ENCODE results near the gene XYLT2.

Gene XYLT2

GRCh38 chr17:50365649-50366393 lies 19.9 kb downstream of the XYLT2 start:
- ATAC-seq, result no peak

GRCh38 chr17:50367401-50367800 lies 21.5 kb downstream of the XYLT2 start:
- no peak for ATAC-seq

GRCh38 chr17:50370052-50370451 lies 24.1 kb downstream of the XYLT2 start:
- ATAC-seq, result no peak

- ATAC-seq, result no peak
Observed at GRCh38 chr17:50371526-50371925, 25.6 kb downstream of the XYLT2 start.

- no peak for ATAC-seq
Observed at GRCh38 chr17:50372222-50372757, 26.4 kb downstream of the XYLT2 start.

- peak; percentile 93 to 94 for ATAC-seq
Observed at GRCh38 chr17:50372758-50373556, 27.0 kb downstream of the XYLT2 start, which contains the start of the genes EME1 and MRPL27. EME1 (plus strand) TSS chr17:50373229; CDS start chr17:50375209, 1,980 bp downstream. MRPL27 (minus strand) TSS chr17:50373184; CDS start chr17:50373170, 14 bp downstream.

GRCh38 chr17:50373705-50374104 lies 27.8 kb downstream of the XYLT2 start:
- no peak for ATAC-seq

- no peak for ATAC-seq
Observed at GRCh38 chr17:50375858-50376538, 30.1 kb downstream of the XYLT2 start.

- no peak for ATAC-seq
Observed at GRCh38 chr17:50379351-50380132, 33.6 kb downstream of the XYLT2 start.

GRCh38 chr17:50380369-50381259 lies 34.7 kb downstream of the XYLT2 start:
- no peak for ATAC-seq

- ATAC-seq, result no peak
Observed at GRCh38 chr17:50381260-50381815, 35.4 kb downstream of the XYLT2 start.

GRCh38 chr17:50381920-50382319 lies 36.0 kb downstream of the XYLT2 start:
- no peak for ATAC-seq

- no peak for ATAC-seq
Observed at GRCh38 chr17:50382931-50383330, 37.0 kb downstream of the XYLT2 start.

GRCh38 chr17:50386510-50386909 lies 40.6 kb downstream of the XYLT2 start:
- no peak for ATAC-seq

GRCh38 chr17:50388728-50389127 lies 42.8 kb downstream of the XYLT2 start:
- no peak for ATAC-seq

- ATAC-seq, result no peak
Observed at GRCh38 chr17:50389534-50389933, 43.6 kb downstream of the XYLT2 start.

GRCh38 chr17:50392621-50393020 lies 46.7 kb downstream of the XYLT2 start:
- no peak for ATAC-seq

GRCh38 chr17:50393700-50394099 lies 47.8 kb downstream of the XYLT2 start:
- ATAC-seq, result no peak

GRCh38 chr17:50394711-50395110 lies 48.8 kb downstream of the XYLT2 start:
- ATAC-seq, result no peak

- peak; percentile 34 to 47 for ATAC-seq
Observed at GRCh38 chr17:50396261-50397110, 50.6 kb downstream of the XYLT2 start.

All from activated CD4-positive, CD25-positive, alpha-beta regulatory T cell treated with anti-CD3 and anti-CD28 coated beads, Interleukin-2, amount 50 U/mL, for 24 hours (primary cell).